ENCODE data around the gene RAB28. TPM values are rescaled to one million over a fixed set of nuclear protein-coding genes. Genes with fewer than 3 reads are reported as not detected.

RAB28 gene
- total and polyA plus RNA-seq, 12 donors: 9.7 to 23.1 (median 15.3) TPM

- Histone ChIP-seq H3K4me1 (replicated peaks in 1 of 2) (peaks cover 0 to 5% of the 10 kb centered on the region in 2 donors), H3K27me3 (no peaks in the 10 kb centered on the region), H3K27ac (no peak overlapping the region), H3K36me3 (replicated peaks in 1 of 2) (no peaks in the 10 kb centered on the region), H3K4me3 (no peak overlapping the region), H3K9me3 (replicated peaks in 1 of 3) (no peaks in the 10 kb centered on the region)
- WGBS, 4 donors: 97 to 100% (median 100%) methylated on average over 1 of the region's 1 CpG
- TF ChIP-seq CTCF (IDR thresholded peaks at IDR 0.05) (no peak), POLR2A (IDR thresholded peaks at IDR 0.05) (no peak)
- intact Hi-C loops (cut with DNase I): no loop called here
- no peak for DNase-seq
Measured at GRCh38 chr4:13359809-13360208, 124.3 kb downstream of the RAB28 start.

GRCh38 chr4:13355111-13355880 lies 128.8 kb downstream of the RAB28 start:
- H3K27me3 ChIP-seq: no peaks in the 10 kb centered on the region
- intact Hi-C loops (cut with DNase I): no loop called here
- WGBS, 4 donors: 62 to 74% (median 67%) methylated on average over 7 of the region's 7 CpGs
- TF ChIP-seq POLR2A (IDR thresholded peaks at IDR 0.05): no peak
- no peak overlapping the region for H3K4me3 ChIP-seq
- H3K27ac ChIP-seq: no peak overlapping the region
- no peak for DNase-seq
- H3K36me3 ChIP-seq (replicated peaks in 1 of 2): no peaks in the 10 kb centered on the region
- peaks cover 0 to 5% of the 10 kb centered on the region in 2 donors for H3K4me1 ChIP-seq (replicated peaks in 1 of 2)
- H3K9me3 ChIP-seq (replicated peaks in 1 of 3): no peaks in the 10 kb centered on the region

- intact Hi-C loops (cut with DNase I): no loop called here
- Histone ChIP-seq H3K4me1 (replicated peaks in 1 of 2) (no peaks in the 10 kb centered on the region), H3K4me3 (no peak overlapping the region), H3K36me3 (replicated peaks in 1 of 2) (no peaks in the 10 kb centered on the region), H3K9me3 (replicated peaks in 1 of 3) (no peaks in the 10 kb centered on the region), H3K27ac (no peak overlapping the region), H3K27me3 (no peaks in the 10 kb centered on the region)
- 91 to 98% (median 94%) methylated on average over 3 of the region's 3 CpGs for WGBS, 4 donors
- TF ChIP-seq CTCF (IDR thresholded peaks at IDR 0.05) (no peak), POLR2A (IDR thresholded peaks at IDR 0.05) (no peak)
- no peak for DNase-seq
Measured at GRCh38 chr4:13349096-13349495, 135.0 kb downstream of the RAB28 start.

GRCh38 chr4:13348216-13348615 lies 135.9 kb downstream of the RAB28 start:
- no peak for TF ChIP-seq CTCF (IDR thresholded peaks at IDR 0.05)
- no peak for TF ChIP-seq POLR2A (IDR thresholded peaks at IDR 0.05)
- WGBS, 4 donors: 90 to 97% (median 91%) methylated on average over 3 of the region's 3 CpGs

More at GRCh38 chr4:13348216-13348615, 135.9 kb downstream of the RAB28 start:
- H3K4me1 ChIP-seq (replicated peaks in 1 of 2): no peaks in the 10 kb centered on the region
- no peak overlapping the region for H3K27ac ChIP-seq
- no peaks in the 10 kb centered on the region for H3K27me3 ChIP-seq
- H3K36me3 ChIP-seq (replicated peaks in 1 of 2): no peaks in the 10 kb centered on the region
- intact Hi-C loops (cut with DNase I): no loop called here
- no peak for DNase-seq
- no peaks in the 10 kb centered on the region for H3K9me3 ChIP-seq (replicated peaks in 1 of 3)
- H3K4me3 ChIP-seq: no peak overlapping the region

Data from adrenal gland (tissue), 12 donors.